SHP77 (cell line): ENCODE data around the gene GPR183.

Experiments
- DNase-seq, 2 experiments: peaks; one replicate each; lab custom pipeline; 2025; lab: John Stamatoyannopoulos, UW

Gene GPR183

DNA sequence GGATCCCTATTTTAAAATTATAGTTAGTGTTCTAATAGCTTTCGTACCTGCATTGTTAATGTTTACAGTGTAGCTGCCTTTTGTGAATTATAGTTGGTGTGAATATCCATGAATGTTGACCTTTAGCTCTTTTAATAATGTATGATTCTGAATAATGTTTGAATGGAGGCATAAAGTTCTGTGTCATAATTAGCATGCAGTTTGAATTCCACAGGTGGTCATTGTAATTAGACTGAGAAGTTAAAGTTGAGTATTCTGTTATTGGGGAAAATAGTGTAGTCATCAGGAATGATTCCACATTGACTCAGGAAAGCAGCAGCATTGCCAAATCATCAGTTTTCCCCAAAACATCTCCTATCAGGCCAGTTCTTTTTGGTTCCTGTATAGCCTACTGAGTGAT, 61.1 kb downstream of the GPR183 start:
- no peak for DNase-seq
